H1 (cell line): ENCODE data around the gene PRELID2. TPM values are rescaled to one million over a fixed set of nuclear protein-coding genes. Genes with fewer than 3 reads are reported as not detected.

Source experiments
- CTCF ChIA-PET: fragments of 300-600 bp; sonication (Branson Sonifier 250); formaldehyde crosslinking; loops from one replicate; lab custom pipeline; 2021; ENCODE audit not compliant: partially characterized antibody; lab: Charles Lee
- POLR2A ChIA-PET: fragments of 300-600 bp; sonication (Branson Sonifier 250); formaldehyde crosslinking; loops from one replicate; lab custom pipeline; 2021; ENCODE audit warnings: inconsistent platforms; ENCODE audit not compliant: partially characterized antibody; lab: Charles Lee
- DNase-seq, 2 experiments: peaks; one replicate each; pipeline versions ENCODE4 v3.0.0 to v3.0.0-alpha.2; 2010 to 2022; ENCODE audit warnings: low spot score in 2 of 2, low read depth in 1 of 2, mixed read lengths in 1 of 2
- FAIRE-seq: peaks from 2 replicates; lab custom pipeline; 2011; peaks lifted over from hg19 to GRCh38; lab: Jason Lieb, UNC
- H2AFZ ChIP-seq: 2 replicates; pipeline ENCODE4 v1.8.1; 2012; ENCODE audit warnings: low read length, inconsistent platforms
- H2AK5ac ChIP-seq: 2 replicates; pipeline ENCODE4 v1.6.1; 2013; ENCODE audit warnings: low read depth, low read length
- H2BK120ac ChIP-seq: replicated peaks from 2 replicates; pipeline ENCODE3; 2013; ENCODE audit warnings: low read depth, low read length, inconsistent platforms
- H2BK12ac ChIP-seq: 2 replicates; pipeline ENCODE4 v1.6.1; 2013; ENCODE audit warnings: low read depth, low read length
- H2BK15ac ChIP-seq: 2 replicates; pipeline ENCODE4 v1.6.1; 2013; ENCODE audit warnings: low read length
- H2BK20ac ChIP-seq: 2 replicates; pipeline ENCODE4 v1.6.1; 2013; ENCODE audit warnings: low read length
- H2BK5ac ChIP-seq: 2 replicates; pipeline ENCODE4 v1.6.1; 2013; ENCODE audit warnings: low read depth, low read length
- H3K14ac ChIP-seq: 2 replicates; pipeline ENCODE4 v1.6.1; 2013; ENCODE audit warnings: inconsistent platforms; ENCODE audit not compliant: insufficient read length
- H3K18ac ChIP-seq: 2 replicates; pipeline ENCODE4 v1.6.1; 2013; ENCODE audit warnings: low read length; ENCODE audit errors: extremely low read depth
- H3K23ac ChIP-seq: 2 replicates; pipeline ENCODE4 v1.6.1; 2013; ENCODE audit warnings: inconsistent platforms; ENCODE audit not compliant: insufficient read length
- H3K23me2 ChIP-seq: 2 replicates; pipeline ENCODE4 v1.6.1; 2013; ENCODE audit warnings: low read depth, low read length
- H3K27ac ChIP-seq: 2 replicates; pipeline ENCODE4 v1.6.1; 2011; ENCODE audit warnings: low read depth, low read length, inconsistent platforms
- H3K27me3 ChIP-seq, 4 experiments: replicated peaks in 1 of 4; 1 replicate in 1 of 4; 2 replicates in 3 of 4; pipeline versions ENCODE4 v1.6.1 to v1.8.1; 2011 to 2013; ENCODE audit warnings: low read length in 3 of 4, mild to moderate bottlenecking in 3 of 4, inconsistent platforms in 2 of 4, mixed read lengths in 2 of 4, moderate library complexity in 1 of 4; ENCODE audit not compliant: control insufficient read depth in 3 of 4, insufficient read depth in 3 of 4; ENCODE audit errors: extremely low read depth in 1 of 4
- H3K36me3 ChIP-seq, 4 experiments: 2 replicates each; pipeline versions ENCODE4 v1.6.1 to v1.8.1; 2011 to 2013; ENCODE audit warnings: mild to moderate bottlenecking in 4 of 4, low read length in 3 of 4, moderate library complexity in 2 of 4, control low read depth in 1 of 4, inconsistent platforms in 1 of 4; ENCODE audit not compliant: insufficient read depth in 4 of 4, control insufficient read depth in 2 of 4
- H3K4ac ChIP-seq: replicated peaks from 2 replicates; pipeline ENCODE3; 2013; ENCODE audit warnings: low read length, low read depth, mixed read lengths, inconsistent platforms; ENCODE audit not compliant: insufficient read length
- H3K4me1 ChIP-seq, 4 experiments: replicated peaks in 1 of 4; 1 replicate in 1 of 4; 2 replicates in 3 of 4; pipeline versions ENCODE4 v1.6.1 to v1.8.1; 2011 to 2013; ENCODE audit warnings: low read length in 3 of 4, inconsistent platforms in 2 of 4, mixed read lengths in 1 of 4; ENCODE audit not compliant: insufficient read depth in 4 of 4, control insufficient read depth in 3 of 4
- H3K4me2 ChIP-seq, 2 experiments: 2 replicates each; pipeline versions ENCODE4 v1.6.1 to v1.8.1; 2011 to 2013; ENCODE audit warnings: low read depth in 2 of 2, low read length in 2 of 2, control low read depth in 1 of 2, inconsistent platforms in 1 of 2, mild to moderate bottlenecking in 1 of 2; ENCODE audit not compliant: insufficient read depth in 1 of 2
- H3K4me3 ChIP-seq, 4 experiments: fragments of 200-600, 300-600 bp in 1 of 4; sonication (generic), shearing (Covaris generic), sonication (Bioruptor Twin) in 1 of 4; 2 replicates each; pipeline versions ENCODE4 v1.5.1 to v1.8.1; 2011 to 2016; ENCODE audit warnings: low read length in 4 of 4, low read depth in 3 of 4, control low read depth in 2 of 4, inconsistent platforms in 2 of 4, mild to moderate bottlenecking in 2 of 4, mixed read lengths in 1 of 4, moderate library complexity in 1 of 4; ENCODE audit not compliant: insufficient read depth in 2 of 4; ENCODE audit errors: extremely low read depth in 1 of 4
- H3K56ac ChIP-seq: replicated peaks from 2 replicates; pipeline ENCODE3; 2013; ENCODE audit warnings: low read depth, mild to moderate bottlenecking, mixed read lengths, low read length, inconsistent platforms; ENCODE audit not compliant: insufficient read length
- H3K79me1 ChIP-seq: 2 replicates; pipeline ENCODE4 v1.6.1; 2013; ENCODE audit warnings: low read depth, low read length, control low read depth
- H3K79me2 ChIP-seq, 2 experiments: 2 replicates each; pipeline versions ENCODE4 v1.6.1 to v1.8.1; 2012 to 2013; ENCODE audit warnings: low read length in 2 of 2, mild to moderate bottlenecking in 2 of 2, inconsistent platforms in 1 of 2; ENCODE audit not compliant: insufficient read depth in 2 of 2, control insufficient read depth in 1 of 2
- H3K9ac ChIP-seq, 4 experiments: replicated peaks in 1 of 4; 1 replicate in 1 of 4; 2 replicates in 3 of 4; pipeline versions ENCODE4 v1.6.1 to v1.8.1; 2011 to 2013; ENCODE audit warnings: low read depth in 3 of 4, low read length in 3 of 4, control low read depth in 2 of 4, mild to moderate bottlenecking in 2 of 4, moderate library complexity in 2 of 4, inconsistent platforms in 1 of 4; ENCODE audit errors: extremely low read depth in 1 of 4
- H3K9me3 ChIP-seq, 2 experiments: 2 replicates each; pipeline versions ENCODE4 v1.6.1 to v1.8.1; 2012 to 2013; ENCODE audit warnings: mild to moderate bottlenecking in 2 of 2, moderate library complexity in 2 of 2, control low read depth in 1 of 2, inconsistent platforms in 1 of 2, low read depth in 1 of 2, low read length in 1 of 2, mixed read lengths in 1 of 2; ENCODE audit not compliant: insufficient read depth in 2 of 2
- H4K20me1 ChIP-seq, 2 experiments: replicated peaks in 1 of 2; 2 replicates each; pipeline versions ENCODE3 to v1.8.1; 2011 to 2013; ENCODE audit warnings: inconsistent platforms in 2 of 2, low read length in 2 of 2, mild to moderate bottlenecking in 1 of 2; ENCODE audit not compliant: insufficient read depth in 2 of 2, control insufficient read depth in 1 of 2
- H4K5ac ChIP-seq: 2 replicates; pipeline ENCODE4 v1.6.1; 2013; ENCODE audit warnings: low read length, low read depth, mixed read lengths, inconsistent platforms; ENCODE audit not compliant: insufficient read length
- H4K8ac ChIP-seq: 2 replicates; pipeline ENCODE4 v1.8.0; 2013; ENCODE audit warnings: mild to moderate bottlenecking, moderate library complexity, low read length, inconsistent platforms; ENCODE audit not compliant: insufficient read depth; ENCODE audit errors: extremely low read depth
- H4K91ac ChIP-seq: replicated peaks from 2 replicates; pipeline ENCODE3; 2013; ENCODE audit warnings: low read length, mixed read lengths, inconsistent platforms; ENCODE audit not compliant: insufficient read length
- ATF3 ChIP-seq: IDR thresholded peaks from 2 replicates; pipeline ENCODE4 v1.6.1; 2011; ENCODE audit warnings: low read depth, mild to moderate bottlenecking, low read length; ENCODE audit not compliant: insufficient read depth
- CEBPB ChIP-seq: IDR thresholded peaks from 2 replicates; pipeline ENCODE4 v1.6.1; 2012; ENCODE audit warnings: low read depth, low read length
- CREB1 ChIP-seq: IDR thresholded peaks from 2 replicates; pipeline ENCODE4 v1.6.1; 2012; ENCODE audit warnings: inconsistent platforms
- EP300 ChIP-seq, 2 experiments: IDR thresholded peaks; 1 replicate in 1 of 2; 2 replicates in 1 of 2; pipeline ENCODE4 v1.6.1; 2011 to 2012; ENCODE audit warnings: low read depth in 2 of 2, low read length in 2 of 2, mild to moderate bottlenecking in 2 of 2, borderline replicate concordance in 1 of 2, inconsistent platforms in 1 of 2, moderate library complexity in 1 of 2
- FOSL1 ChIP-seq: IDR thresholded peaks from 2 replicates; pipeline ENCODE4 v1.6.1; 2011; ENCODE audit warnings: mild to moderate bottlenecking, low read depth, low read length, moderate library complexity; ENCODE audit not compliant: insufficient read depth
- GTF2F1 ChIP-seq: IDR thresholded peaks from 2 replicates; pipeline ENCODE4 v1.6.1; 2012; ENCODE audit warnings: low read depth, low read length, improper control_type of control experiment, borderline replicate concordance
- KDM5A ChIP-seq: fragments of 200-600 bp; IDR thresholded peaks from 2 replicates; pipeline ENCODE4 v1.7.1; 2012; ENCODE audit warnings: mild to moderate bottlenecking, low read length, inconsistent platforms, mixed read lengths
- POLR2A ChIP-seq, 2 experiments: IDR thresholded peaks; 1 replicate in 1 of 2; 2 replicates in 1 of 2; pipeline ENCODE4 v1.6.1; 2011; ENCODE audit warnings: low read depth in 2 of 2, low read length in 2 of 2, mild to moderate bottlenecking in 2 of 2; ENCODE audit errors: control extremely low read depth in 1 of 2
- RXRA ChIP-seq: IDR thresholded peaks from 2 replicates; pipeline ENCODE4 v1.6.1; 2011; ENCODE audit warnings: low read depth, mild to moderate bottlenecking, low read length, moderate library complexity; ENCODE audit not compliant: insufficient read depth
- SP4 ChIP-seq: IDR thresholded peaks from 2 replicates; pipeline ENCODE4 v1.6.1; 2012; ENCODE audit warnings: low read length, inconsistent platforms
- SUZ12 ChIP-seq: fragments of 200-600 bp; sonication (generic); IDR thresholded peaks from 2 replicates; pipeline ENCODE4 v1.6.1; 2012; ENCODE audit warnings: mild to moderate bottlenecking, inconsistent platforms, low read length, moderate library complexity, mixed read lengths
- TBP ChIP-seq: IDR thresholded peaks from 2 replicates; pipeline ENCODE4 v1.6.1; 2011; ENCODE audit warnings: low read depth, low read length, improper control_type of control experiment
- YY1 ChIP-seq: IDR thresholded peaks from 2 replicates; pipeline ENCODE4 v1.6.1; 2011; ENCODE audit warnings: low read depth, mild to moderate bottlenecking, low read length
- whole genome bisulfite sequencing, 2 experiments: shearing (Covaris generic) in 1 of 2; methylation state at CpG; one replicate each; pipeline versions ENCODE4 v1.1.6 to v1.1.7; 2013 to 2015; ENCODE audit warnings: low lambda C conversion rate in 2 of 2, mixed read lengths in 2 of 2, inconsistent platforms in 1 of 2, low coverage in 1 of 2, missing lambda C conversion rate in 1 of 2; ENCODE audit not compliant: insufficient replicate concordance in 2 of 2, insufficient coverage in 1 of 2, insufficient read length in 1 of 2; ENCODE audit errors: extremely low coverage in 1 of 2, missing lambda C conversion rate in 1 of 2; 5-methylcytosine and 5-hydroxymethylcytosine counted together
- polyA plus RNA-seq, 7 experiments: library from polyadenylated mRNA; depleted of rRNA in 3 of 7; stranded (reverse) in 5 of 7; unstranded in 2 of 7; fragments of >200 nt in 5 of 7; fragments of 200-250 nt in 2 of 7; gene quantifications; 1 replicate in 5 of 7; 2 replicates in 1 of 7; 4 replicates in 1 of 7; pipeline versions ENCODE4 v1.2.1 to v1.2.3, GENCODE V29; 2011 to 2013; ENCODE audit warnings: missing spikeins in 2 of 7, mixed read lengths in 2 of 7
- total RNA-seq: library from RNA; stranded (reverse); fragmentation: NEBNext Ultra II Directional; extraction: Animal tissue kit (Norgen Biotek cat#: 25700); gene quantifications from 2 replicates; pipeline ENCODE4 v1.2.1, GENCODE V29; 2021

The PRELID2 gene
- total and polyA plus RNA-seq, 2 of the 8 experiments (the other 6 are each of a cell fraction or from before 2014, with no cell fraction given): 2.2 to 7.8 TPM

- H2BK20ac ChIP-seq: no peak overlapping the region
- CTCF ChIA-PET: interaction anchor here (0.7 to 2.4 kb wide), 5 partner anchors 22 to 205 kb away, joined by 3 to 7 read pairs (median 3); no protein-coding TSS in a partner anchor
- H4K20me1 ChIP-seq: no peaks in the 10 kb centered on the region
- no peak overlapping the region for H2AFZ ChIP-seq
- no peak overlapping the region for H4K91ac ChIP-seq
- no peak overlapping the region for H2BK5ac ChIP-seq
- 84% methylated on average over 6 of the region's 6 CpGs; no CpG with 5 or more reads in 1 of the 2 experiments for WGBS, 2 experiments
- no peak for TF ChIP-seq POLR2A (IDR thresholded peaks at IDR 0.05; ENCODE audit: control extremely low read depth in 1 of 2, low read depth in 2 of 2, low read length in 2 of 2)
- TF ChIP-seq FOSL1: no peak
- no peak for TF ChIP-seq SP4
- no peak for TF ChIP-seq GTF2F1
- no peak for TF ChIP-seq SUZ12
- no peak for TF ChIP-seq CEBPB
- TF ChIP-seq YY1: no peak
- TF ChIP-seq EP300 (IDR thresholded peaks at IDR 0.05; ENCODE audit: borderline replicate concordance in 1 of 2, low read depth in 2 of 2, low read length in 2 of 2): no peak
- no peak for TF ChIP-seq CREB1
- TF ChIP-seq ATF3: no peak
- TF ChIP-seq KDM5A: no peak
- no peak for TF ChIP-seq TBP
- TF ChIP-seq RXRA: no peak
- TF ChIP-seq, all 59 proteins: peak for 0
- no peak overlapping the region for H3K4ac ChIP-seq
- DNase-seq (no peak), FAIRE-seq (no peak)
- no peak overlapping the region for H3K23ac ChIP-seq
- H2BK12ac ChIP-seq: no peak overlapping the region
- no peaks in the 10 kb centered on the region for H3K9me3 ChIP-seq
- no peak overlapping the region for H4K8ac ChIP-seq
- no peak overlapping the region for H2AK5ac ChIP-seq
- H2BK120ac ChIP-seq: no peak overlapping the region
- H3K18ac ChIP-seq: no peak overlapping the region
- no peaks in the 10 kb centered on the region for H3K4me1 ChIP-seq
- no peak overlapping the region for H3K27ac ChIP-seq
- H3K23me2 ChIP-seq: no peaks in the 10 kb centered on the region
- no peak overlapping the region for H3K4me3 ChIP-seq
- no peak overlapping the region for H3K9ac ChIP-seq
- POLR2A ChIA-PET: no interaction called here
- H2BK15ac ChIP-seq: no peak overlapping the region
- no peaks in the 10 kb centered on the region for H3K36me3 ChIP-seq
- no peak overlapping the region for H3K56ac ChIP-seq
- no peaks in the 10 kb centered on the region for H3K79me2 ChIP-seq
- no peak overlapping the region for H3K14ac ChIP-seq
- H3K79me1 ChIP-seq: no peaks in the 10 kb centered on the region
- no peak overlapping the region for H3K4me2 ChIP-seq
- H4K5ac ChIP-seq: no peak overlapping the region
- no peaks in the 10 kb centered on the region for H3K27me3 ChIP-seq
Measured at GRCh38 chr5:145847499-145848497, 12.7 kb upstream of the PRELID2 start.
